A204.1 (cell line): ENCODE results near the gene SORD.
"Not testable (repeated sequence)": the region's sequence is repeated elsewhere in the genome, so short reads cannot be mapped to it uniquely, and the experiment has no call there.

Experiments used
- FAIRE-seq: peaks from 2 replicates; lab custom pipeline; 2012; peaks lifted over from hg19 to GRCh38; lab: Jason Lieb, UNC

SORD gene

GRCh38 chr15:45022871-45023658 lies at the start of gene SORD:
Gene SORD, plus strand, starts transcription at chr15:45023195. Its CDS starts 89 bp downstream, at chr15:45023284.
- no peak for FAIRE-seq

- not testable (repeated sequence) for FAIRE-seq
Observed at GRCh38 chr15:44976183-44976582, 46.8 kb upstream of the SORD start.

DNA sequence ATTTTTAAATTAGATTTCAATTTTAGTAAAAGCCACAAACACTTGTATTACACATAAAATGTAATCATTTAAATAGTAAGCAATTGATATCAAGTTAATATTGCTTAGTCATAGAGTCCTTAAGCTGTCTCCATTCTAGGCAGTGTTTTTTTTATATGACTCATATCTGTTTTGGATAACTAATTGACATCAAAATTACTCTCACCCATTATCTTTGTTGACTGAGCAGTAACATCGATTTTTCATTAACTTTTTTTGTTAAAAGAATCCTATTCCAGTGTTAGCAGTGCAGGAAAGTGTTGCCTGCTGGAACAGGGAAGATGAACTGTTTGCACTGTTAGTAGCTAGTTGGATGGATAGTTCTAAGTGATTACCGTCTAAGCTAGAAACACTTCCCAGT lies 45.2 kb upstream of the SORD start:
- FAIRE-seq = not testable (repeated sequence)

GRCh38 chr15:44979617-44980339 lies 43.2 kb upstream of the SORD start:
- FAIRE-seq = not testable (repeated sequence)

- not testable (repeated sequence) for FAIRE-seq
Observed at GRCh38 chr15:44984144-44984543, 38.9 kb upstream of the SORD start.

- FAIRE-seq = not testable (repeated sequence)
Observed at GRCh38 chr15:44986346-44987055, 36.5 kb upstream of the SORD start.

DNA sequence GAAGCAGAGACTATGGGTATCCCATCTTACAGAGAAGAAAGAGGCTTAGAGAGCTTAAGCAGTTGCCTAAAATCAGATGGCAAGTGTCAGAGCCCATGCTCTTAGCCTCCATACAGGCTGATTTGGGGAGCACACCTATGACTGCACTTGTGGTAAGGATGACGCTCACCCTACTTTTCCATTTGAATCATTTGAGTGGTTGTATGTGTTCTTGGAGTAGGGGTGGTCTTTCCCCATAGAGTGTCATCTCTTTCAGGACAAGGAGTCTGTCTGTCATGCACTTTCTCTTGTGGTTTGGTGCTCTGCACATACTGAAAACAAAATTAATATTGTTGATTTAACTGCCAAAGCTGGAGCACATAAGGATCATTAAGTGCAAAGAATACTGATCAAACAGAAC lies 35.3 kb upstream of the SORD start:
- FAIRE-seq = not testable (repeated sequence)

- not testable (repeated sequence) for FAIRE-seq
Observed at GRCh38 chr15:44988184-44988869, 34.7 kb upstream of the SORD start.

DNA sequence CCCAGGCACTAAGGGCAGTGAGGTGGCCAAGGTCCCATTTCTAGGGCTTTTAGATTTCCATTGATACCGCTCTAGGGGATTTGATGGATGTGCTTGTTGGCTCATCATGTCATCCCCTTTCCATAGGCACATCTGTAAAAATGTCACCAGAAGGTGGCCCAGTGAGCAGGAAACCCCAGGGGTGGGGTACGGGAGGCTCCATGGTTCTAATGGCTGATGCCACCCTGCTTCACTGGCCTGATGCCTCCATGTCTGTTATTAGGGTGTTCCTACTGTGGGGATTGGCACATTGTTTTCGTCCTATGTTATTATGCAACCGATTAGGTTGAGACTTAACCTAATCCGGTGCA lies 34.1 kb upstream of the SORD start:
- FAIRE-seq = not testable (repeated sequence)

- FAIRE-seq = not testable (repeated sequence)
Observed at GRCh38 chr15:44997632-44998031, 25.4 kb upstream of the SORD start.

DNA sequence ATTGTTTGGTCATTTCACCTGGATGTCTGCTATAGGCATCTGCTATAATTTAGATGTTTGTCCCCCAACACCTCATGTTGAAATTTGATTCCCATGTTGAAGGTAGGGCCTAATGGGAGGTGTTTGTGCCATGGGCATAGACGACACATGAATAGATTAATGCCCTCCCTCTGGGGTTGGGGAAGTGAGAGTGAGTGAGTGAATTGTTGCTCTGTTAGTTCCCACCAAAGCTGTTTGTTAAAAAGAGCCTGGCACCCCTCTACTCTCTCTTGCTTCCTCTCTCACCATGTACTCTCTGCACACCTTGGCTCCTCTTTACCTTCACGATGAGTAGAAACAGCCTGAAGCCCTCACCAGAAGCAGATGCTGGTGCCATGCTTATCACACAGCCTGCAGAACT lies 23.9 kb upstream of the SORD start:
- no peak for FAIRE-seq

GRCh38 chr15:45001180-45001579 lies 21.8 kb upstream of the SORD start:
- not testable (repeated sequence) for FAIRE-seq

- FAIRE-seq = not testable (repeated sequence)
Observed at GRCh38 chr15:45003731-45004410, 19.1 kb upstream of the SORD start.

GRCh38 chr15:45004590-45005175 lies 18.3 kb upstream of the SORD start:
- FAIRE-seq = not testable (repeated sequence)

DNA sequence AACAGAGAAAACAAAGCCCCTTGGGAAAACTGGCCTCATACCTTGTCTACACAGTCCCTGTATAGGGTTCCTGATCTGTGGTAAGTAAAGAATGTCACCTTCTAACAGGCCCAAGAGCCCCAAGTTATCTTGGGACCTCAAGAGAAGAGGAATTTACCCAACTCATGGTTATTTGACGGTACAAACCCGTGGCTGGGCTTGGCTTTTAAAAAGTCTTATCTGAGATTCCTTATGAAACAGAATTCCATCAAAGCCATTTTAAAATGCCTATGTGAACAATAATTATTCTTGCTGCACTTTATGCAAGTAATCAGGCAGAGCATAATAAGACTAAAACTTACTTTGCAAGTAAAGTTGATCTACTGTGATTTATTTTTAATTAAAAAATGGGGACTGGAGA lies 13.9 kb upstream of the SORD start:
- no peak for FAIRE-seq

DNA sequence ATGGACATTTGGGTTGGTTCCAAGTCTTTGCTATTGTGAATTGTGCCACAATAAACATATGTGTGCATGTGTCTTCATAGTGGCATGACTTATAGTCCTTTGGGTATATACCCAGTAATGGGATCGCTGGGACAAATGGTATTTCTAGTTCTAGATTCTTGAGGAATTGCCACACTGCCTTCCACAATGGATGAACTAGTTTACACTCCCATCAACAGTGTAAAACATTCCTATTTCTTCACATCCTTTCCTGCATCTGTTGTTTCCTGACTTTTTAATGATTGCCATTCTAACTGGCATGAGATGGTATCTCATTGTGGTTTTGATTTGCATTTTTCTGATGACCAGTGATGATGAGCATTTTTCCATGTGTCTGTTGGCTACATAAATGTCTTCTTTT lies 7.9 kb upstream of the SORD start:
- FAIRE-seq = not testable (repeated sequence)

DNA sequence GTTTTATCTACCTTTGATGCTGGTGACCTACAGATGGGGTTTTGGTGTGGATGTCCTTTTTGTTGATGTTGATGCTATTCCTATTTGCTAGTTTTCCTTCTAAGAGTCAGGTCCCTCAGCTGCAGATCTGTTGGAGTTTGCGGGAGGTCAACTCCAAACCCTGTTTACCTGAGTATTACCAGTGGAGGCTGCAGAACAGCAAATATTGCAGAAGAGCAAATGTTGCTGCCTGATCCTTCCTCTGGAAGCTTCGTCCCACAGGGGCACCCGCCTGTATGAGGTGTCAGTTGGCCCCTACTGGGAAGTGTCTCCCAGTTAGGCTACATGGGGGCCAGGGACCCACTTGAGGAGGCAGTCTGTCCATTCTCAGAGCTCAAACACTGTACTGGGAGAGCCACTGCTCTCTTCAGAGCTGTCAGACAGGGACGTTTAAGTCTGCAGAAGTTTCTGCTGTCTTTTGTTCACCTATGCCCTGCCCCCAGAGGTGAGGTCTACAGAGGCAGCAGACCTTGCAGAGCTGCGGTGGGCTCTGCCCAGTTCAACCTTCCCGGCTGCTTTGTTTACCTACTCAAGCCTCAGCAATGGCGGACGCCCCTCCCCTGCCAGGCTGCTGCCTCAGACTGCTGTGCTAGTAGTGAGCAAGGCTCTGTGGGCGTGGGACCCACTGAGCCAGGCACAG lies 2.6 kb upstream of the SORD start:
- not testable (repeated sequence) for FAIRE-seq

DNA sequence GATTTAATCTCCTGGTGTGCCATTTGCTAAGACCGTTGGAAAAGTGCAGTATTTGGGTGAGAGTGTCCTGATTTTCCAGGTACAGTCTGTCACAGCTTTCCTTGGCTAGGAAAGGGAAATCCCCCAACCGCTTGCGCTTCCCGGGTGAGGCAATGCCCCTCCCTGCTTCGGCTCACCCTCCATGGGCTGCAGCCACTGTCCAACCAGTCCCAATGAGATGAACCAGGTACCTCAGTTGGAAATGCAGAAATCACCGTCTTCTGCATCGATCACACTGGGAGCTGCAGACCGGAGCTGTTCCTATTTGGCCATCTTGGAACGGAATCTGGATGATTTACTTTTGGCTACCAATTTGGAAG lies 2.1 kb upstream of the SORD start:
- FAIRE-seq = not testable (repeated sequence)

DNA sequence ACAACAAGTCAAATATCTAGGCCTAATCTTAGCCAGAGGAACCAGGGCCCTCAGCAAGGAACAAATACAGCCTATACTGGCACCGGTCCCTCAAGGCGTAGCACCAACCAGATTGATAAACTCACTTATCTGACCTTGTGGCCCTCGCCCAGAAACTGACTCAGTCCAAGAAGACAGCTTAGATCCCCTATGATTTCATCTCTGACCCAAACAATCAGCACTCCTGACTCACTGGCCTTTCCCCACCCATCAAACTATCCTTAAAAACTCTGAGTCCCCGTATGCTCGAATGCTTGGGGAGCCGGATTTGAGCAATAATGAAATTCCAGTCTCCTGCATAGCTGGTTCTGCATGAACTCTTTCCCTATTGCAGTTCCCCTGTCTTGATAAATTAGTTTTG lies 1.6 kb upstream of the SORD start:
- FAIRE-seq = no peak

- FAIRE-seq = no peak
Observed at GRCh38 chr15:45023659-45024225, 747 bp downstream of the SORD start.
